H1 (cell line): ENCODE results near the gene MT1F. TPM values are rescaled to one million over a fixed set of nuclear protein-coding genes. Genes with fewer than 3 reads are reported as not detected.

ENCODE experiments used
- ASH2L ChIP-seq: fragments of 200-600, 300-600 bp; sonication (generic); IDR thresholded peaks from one replicate; pipeline ENCODE4 v1.7.1; 2017; ENCODE audit warnings: low read length
- ATF2 ChIP-seq: IDR thresholded peaks from 2 replicates; pipeline ENCODE4 v1.6.1; 2012; ENCODE audit warnings: low read length, inconsistent platforms
- BACH1 ChIP-seq: IDR thresholded peaks from 2 replicates; pipeline ENCODE4 v1.6.1; 2012; ENCODE audit warnings: low read length, improper control_type of control experiment
- CBX8 ChIP-seq: fragments of 300-800, 300-1000 bp; sonication (generic); IDR thresholded peaks from 2 replicates; pipeline ENCODE4 v1.7.1; 2016; ENCODE audit warnings: low read depth, low read length, borderline replicate concordance
- CTBP2 ChIP-seq: IDR thresholded peaks from 2 replicates; pipeline ENCODE4 v1.7.0; 2011; ENCODE audit warnings: borderline replicate concordance, mild to moderate bottlenecking, moderate library complexity, mixed read lengths, low read length; ENCODE audit not compliant: insufficient read depth, insufficient read length
- EP300 ChIP-seq, 2 experiments: IDR thresholded peaks; 1 replicate in 1 of 2; 2 replicates in 1 of 2; pipeline ENCODE4 v1.6.1; 2011 to 2012; ENCODE audit warnings: low read depth in 2 of 2, low read length in 2 of 2, mild to moderate bottlenecking in 2 of 2, borderline replicate concordance in 1 of 2, inconsistent platforms in 1 of 2, moderate library complexity in 1 of 2
- FOSL1 ChIP-seq: IDR thresholded peaks from 2 replicates; pipeline ENCODE4 v1.6.1; 2011; ENCODE audit warnings: mild to moderate bottlenecking, low read depth, low read length, moderate library complexity; ENCODE audit not compliant: insufficient read depth
- GTF2F1 ChIP-seq: IDR thresholded peaks from 2 replicates; pipeline ENCODE4 v1.6.1; 2012; ENCODE audit warnings: low read depth, low read length, improper control_type of control experiment, borderline replicate concordance
- KDM1A ChIP-seq: fragments of 200-600, 300-600 bp; sonication (generic); IDR thresholded peaks from 2 replicates; pipeline ENCODE4 v1.7.1; 2016; ENCODE audit warnings: mild to moderate bottlenecking, low read length, borderline replicate concordance
- PHF8 ChIP-seq: fragments of 200-600 bp; sonication (generic); conservative IDR thresholded peaks from 2 replicates; pipeline ENCODE4 v1.7.1; 2012; ENCODE audit warnings: low read depth, mild to moderate bottlenecking, inconsistent platforms, low read length, moderate library complexity
- POU5F1 ChIP-seq: IDR thresholded peaks from 2 replicates; pipeline ENCODE4 v1.6.1; 2011; ENCODE audit warnings: low read depth, mild to moderate bottlenecking, low read length, moderate library complexity
- RXRA ChIP-seq: IDR thresholded peaks from 2 replicates; pipeline ENCODE4 v1.6.1; 2011; ENCODE audit warnings: low read depth, mild to moderate bottlenecking, low read length, moderate library complexity; ENCODE audit not compliant: insufficient read depth
- SIX5 ChIP-seq: IDR thresholded peaks from 2 replicates; pipeline ENCODE4 v1.6.1; 2011; ENCODE audit warnings: mild to moderate bottlenecking, low read depth, low read length
- ZNF274 ChIP-seq: IDR thresholded peaks from 2 replicates; pipeline ENCODE4 v1.7.0; 2012; ENCODE audit warnings: low read length, borderline replicate concordance; ENCODE audit errors: extremely low read depth
- polyA plus RNA-seq, 7 experiments: library from polyadenylated mRNA; depleted of rRNA in 3 of 7; stranded (reverse) in 5 of 7; unstranded in 2 of 7; fragments of >200 nt in 5 of 7; fragments of 200-250 nt in 2 of 7; gene quantifications; 1 replicate in 5 of 7; 2 replicates in 1 of 7; 4 replicates in 1 of 7; pipeline versions ENCODE4 v1.2.1 to v1.2.3, GENCODE V29; 2011 to 2013; ENCODE audit warnings: missing spikeins in 2 of 7, mixed read lengths in 2 of 7
- total RNA-seq: library from RNA; stranded (reverse); fragmentation: NEBNext Ultra II Directional; extraction: Animal tissue kit (Norgen Biotek cat#: 25700); gene quantifications from 2 replicates; pipeline ENCODE4 v1.2.1, GENCODE V29; 2021

MT1F gene
- total and polyA plus RNA-seq, 2 of the 8 experiments (the other 6 are each of a cell fraction or from before 2014, with no cell fraction given) = 5.9 to 20.8 TPM

GRCh38 chr16:56647641-56648431 is 9.9 kb upstream of the MT1F start (continued):
- no peak for TF ChIP-seq ATF2
- no peak for TF ChIP-seq GTF2F1
- no peak for TF ChIP-seq POU5F1
- no peak for TF ChIP-seq SIX5
- TF ChIP-seq PHF8 = no peak
- no peak for TF ChIP-seq CBX8
- TF ChIP-seq BACH1 = no peak
- no peak for TF ChIP-seq EP300 (IDR thresholded peaks at IDR 0.05; ENCODE audit: borderline replicate concordance in 1 of 2, low read depth in 2 of 2, low read length in 2 of 2)
- no peak for TF ChIP-seq CTBP2
- no peak for TF ChIP-seq ZNF274
- no peak for TF ChIP-seq FOSL1
- TF ChIP-seq ASH2L = no peak
- no peak for TF ChIP-seq RXRA
- no peak for TF ChIP-seq KDM1A
